ENCODE data around the gene ATP1A3. TPM values are rescaled to one million over a fixed set of nuclear protein-coding genes. Genes with fewer than 3 reads are reported as not detected.

Gene ATP1A3
- total and polyA plus RNA-seq, 2 donors (not counting 1 experiment from before 2014, with no cell fraction given) = 1.2 to 3.8 TPM

DNA sequence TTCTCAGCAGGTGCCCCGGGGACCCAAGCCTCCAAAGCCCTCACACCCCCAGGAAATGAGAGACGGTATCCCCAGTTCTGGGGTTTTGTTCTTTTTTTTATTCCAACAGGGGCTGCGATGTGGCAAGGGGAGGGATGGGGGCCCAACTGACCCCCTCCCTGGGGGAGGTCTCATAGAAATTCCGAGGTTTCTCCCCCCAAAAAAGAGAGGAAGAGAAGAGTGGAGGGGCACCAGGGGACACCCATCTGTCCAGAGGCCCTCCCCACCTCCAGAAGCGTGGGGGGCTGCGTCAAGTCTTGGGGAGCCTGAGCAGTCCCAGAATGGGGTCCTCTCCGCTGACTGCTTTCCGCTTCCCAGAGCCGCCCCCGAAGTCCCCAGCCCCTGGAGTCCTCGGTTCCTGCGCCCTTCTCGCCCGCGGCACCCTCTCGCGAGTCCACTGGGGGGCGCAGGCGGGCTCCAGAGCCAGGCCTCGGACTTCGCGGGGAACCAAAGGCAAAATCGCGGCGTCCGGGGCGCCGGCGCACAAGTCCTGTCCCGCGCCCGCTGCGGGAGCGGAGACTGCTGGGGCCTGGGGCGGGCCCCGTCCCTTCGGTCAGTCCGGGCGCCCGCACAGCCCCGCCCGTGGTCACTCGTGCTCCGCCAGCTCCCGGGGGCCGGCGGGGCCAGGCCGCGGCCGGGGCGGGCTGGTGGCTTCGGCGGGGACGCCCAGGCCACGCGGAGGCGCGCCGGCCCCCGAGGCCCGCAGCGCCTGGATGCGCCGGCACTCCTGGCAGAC is 4.4 kb upstream of the ATP1A3 start:
- Histone ChIP-seq H2AFZ (ENCODE audit: insufficient read depth, low read depth, low read length, poor library complexity, severe bottlenecking) (no peak overlapping the region), H3K36me3 (replicated peaks in 1 of 2; ENCODE audit: control extremely low read depth in 1 of 2, control insufficient read depth in 1 of 2, extremely low read depth in 1 of 2, insufficient read depth in 2 of 2, low read length in 1 of 2) (no peaks in the 10 kb centered on the region), H3K27me3 (replicated peaks in 1 of 4; ENCODE audit: control extremely low read depth in 1 of 4, control insufficient read depth in 3 of 4, insufficient read depth in 4 of 4, low read length in 3 of 4) (peaks cover 0 to 68% (median 37%) of the 10 kb centered on the region in 4 experiments), H3K79me2 (ENCODE audit: control insufficient read depth, insufficient read depth, low read length) (no peaks in the 10 kb centered on the region), H3K9ac (ENCODE audit: low read length) (no peak overlapping the region), H3K4me1 (ENCODE audit: control insufficient read depth in 2 of 2, insufficient read depth in 2 of 2, low read length in 2 of 2) (peaks cover 26 to 29% of the 10 kb centered on the region in 2 donors), H3K9me3 (ENCODE audit: control extremely low read depth in 1 of 3, control insufficient read depth in 2 of 3, insufficient read depth in 1 of 3, low read length in 2 of 3) (peaks cover 0 to 16% (median 0%) of the 10 kb centered on the region in 3 donors), H3K27ac (ENCODE audit: low read length in 2 of 2) (no peak overlapping the region), H3K4me3 (ENCODE audit: control extremely low read depth in 1 of 5, extremely low read depth in 1 of 5, insufficient read depth in 1 of 5, low read depth in 2 of 5, low read length in 4 of 5) (no peak overlapping the region), H4K20me1 (ENCODE audit: control insufficient read depth, insufficient read depth, low read length, poor library complexity, severe bottlenecking) (no peaks in the 10 kb centered on the region), H3K4me2 (replicated peaks; ENCODE audit: low read depth, low read length, poor library complexity, severe bottlenecking) (peak overlapping the region; percentile 66)
- WGBS (ENCODE audit: insufficient coverage) = 5% methylated on average over 62 of the region's 64 CpGs
- CTCF ChIA-PET = no interaction called here
- Mint-ChIP-seq H3K27ac (no peak overlapping the region), H3K27me3 (peaks cover 74% of the 10 kb centered on the region), H3K4me1 (peaks cover 39% of the 10 kb centered on the region), H3K9me3 (ENCODE audit: insufficient read depth) (no peaks in the 10 kb centered on the region), H3K4me3 (peak overlapping the region; percentile 60)
- ATAC-seq (ENCODE audit: low read depth) (no peak), DNase-seq (peak; percentile 54)
- TF ChIP-seq EZH2 (IDR thresholded peaks at IDR 0.05; ENCODE audit: borderline replicate concordance, insufficient read depth, low read depth, low read length, poor library complexity, severe bottlenecking) (no peak), CTCF (IDR thresholded peaks at IDR 0.05) (peak; percentile 61)
- POLR2A ChIA-PET = interaction anchor here (0.6 kb wide), 1 partner anchor 218 kb away, joined by 4 read pairs; no protein-coding TSS in a partner anchor
- intact Hi-C loops (cut with micrococcal nuclease) = no loop called here

GRCh38 chr19:41997851-41998229 is 3.8 kb upstream of the ATP1A3 start:
- H3K4me1 ChIP-seq (ENCODE audit: control insufficient read depth in 2 of 2, insufficient read depth in 2 of 2, low read length in 2 of 2) = peaks cover 29 to 33% of the 10 kb centered on the region in 2 donors
- ATAC-seq (ENCODE audit: low read depth) (no peak), DNase-seq (no peak)
- no peaks in the 10 kb centered on the region for H4K20me1 ChIP-seq (ENCODE audit: control insufficient read depth, insufficient read depth, low read length, poor library complexity, severe bottlenecking)
- peak overlapping the region; percentile 60 for H3K4me3 Mint-ChIP-seq
- H3K4me3 ChIP-seq (ENCODE audit: control extremely low read depth in 1 of 5, extremely low read depth in 1 of 5, insufficient read depth in 1 of 5, low read depth in 2 of 5, low read length in 4 of 5) = no peak overlapping the region
- peaks cover 42% of the 10 kb centered on the region for H3K4me1 Mint-ChIP-seq
- ChIA-PET CTCF (no interaction called here), POLR2A (interaction anchor here (0.6 kb wide), 1 partner anchor 219 kb away, joined by 4 read pairs; no protein-coding TSS in a partner anchor)
- peak overlapping the region; percentile 66 for H3K4me2 ChIP-seq (replicated peaks; ENCODE audit: low read depth, low read length, poor library complexity, severe bottlenecking)
- TF ChIP-seq EZH2 (IDR thresholded peaks at IDR 0.05; ENCODE audit: borderline replicate concordance, insufficient read depth, low read depth, low read length, poor library complexity, severe bottlenecking) (no peak), CTCF (IDR thresholded peaks at IDR 0.05) (no peak)
- no peak overlapping the region for H2AFZ ChIP-seq (ENCODE audit: insufficient read depth, low read depth, low read length, poor library complexity, severe bottlenecking)
- H3K9ac ChIP-seq (ENCODE audit: low read length) = no peak overlapping the region
- intact Hi-C loops (cut with micrococcal nuclease) = no loop called here
- peaks cover 0 to 72% (median 37%) of the 10 kb centered on the region in 4 experiments for H3K27me3 ChIP-seq (replicated peaks in 1 of 4; ENCODE audit: control extremely low read depth in 1 of 4, control insufficient read depth in 3 of 4, insufficient read depth in 4 of 4, low read length in 3 of 4)
- no peaks in the 10 kb centered on the region for H3K9me3 Mint-ChIP-seq (ENCODE audit: insufficient read depth)
- no peaks in the 10 kb centered on the region for H3K36me3 ChIP-seq (replicated peaks in 1 of 2; ENCODE audit: control extremely low read depth in 1 of 2, control insufficient read depth in 1 of 2, extremely low read depth in 1 of 2, insufficient read depth in 2 of 2, low read length in 1 of 2)
- H3K27ac Mint-ChIP-seq = no peak overlapping the region
- peaks cover 71% of the 10 kb centered on the region for H3K27me3 Mint-ChIP-seq
- 9% methylated on average over 14 of the region's 14 CpGs for WGBS (ENCODE audit: insufficient coverage)
- H3K27ac ChIP-seq (ENCODE audit: low read length in 2 of 2) = no peak overlapping the region
- peaks cover 0 to 16% (median 0%) of the 10 kb centered on the region in 3 donors for H3K9me3 ChIP-seq (ENCODE audit: control extremely low read depth in 1 of 3, control insufficient read depth in 2 of 3, insufficient read depth in 1 of 3, low read length in 2 of 3)
- H3K79me2 ChIP-seq (ENCODE audit: control insufficient read depth, insufficient read depth, low read length) = no peaks in the 10 kb centered on the region

Data from B cell (primary cell).